B cell (primary cell): ENCODE results near the gene RAPGEF6. TPM values are rescaled to one million over a fixed set of nuclear protein-coding genes. Genes with fewer than 3 reads are reported as not detected.

Experiments
- ATAC-seq: fragments of 200-7000 bp; cut with Tn5 transposase; one replicate; pipeline ENCODE4 v1.10.0; 2021; ENCODE audit warnings: low read depth, mild to moderate bottlenecking, moderate number of reproducible peaks, moderate library complexity
- CTCF ChIA-PET: fragments of 350-600 bp; sonication (Branson Sonifier 250); formaldehyde crosslinking; loops from one replicate; lab custom pipeline; 2021; ENCODE audit warnings: antibody characterized with exemption, inconsistent platforms; lab: Charles Lee
- POLR2A ChIA-PET: fragments of 350-600 bp; sonication (Branson Sonifier 250); formaldehyde crosslinking; loops from one replicate; lab custom pipeline; 2021; ENCODE audit warnings: antibody characterized with exemption; lab: Charles Lee
- DNase-seq: peaks from one replicate; pipeline ENCODE4 v3.0.0; 2013
- H2AFZ ChIP-seq: 2 replicates; pipeline ENCODE4 v1.6.1; 2012; ENCODE audit warnings: mild to moderate bottlenecking, low read depth, low read length; ENCODE audit not compliant: insufficient read depth, poor library complexity, severe bottlenecking
- H3K27ac ChIP-seq, 2 donors: 1 replicate in 1 of 2; 2 replicates in 1 of 2; pipeline ENCODE4 v1.5.1; 2012 to 2013; ENCODE audit warnings: low read length in 2 of 2, mild to moderate bottlenecking in 2 of 2, moderate library complexity in 1 of 2
- H3K27me3 ChIP-seq, 4 experiments: fragments of 200-600 bp in 1 of 4; sonication (generic) in 1 of 4; replicated peaks in 1 of 4; 1 replicate in 2 of 4; 2 replicates in 2 of 4; pipeline versions ENCODE4 v1.6.1 to v1.7.0; 2013 to 2016; ENCODE audit warnings: low read length in 3 of 4, mild to moderate bottlenecking in 2 of 4, mixed read lengths in 1 of 4, moderate library complexity in 1 of 4; ENCODE audit not compliant: insufficient read depth in 4 of 4, control insufficient read depth in 3 of 4; ENCODE audit errors: control extremely low read depth in 1 of 4
- H3K36me3 ChIP-seq, 2 experiments: replicated peaks in 1 of 2; 1 replicate in 1 of 2; 2 replicates in 1 of 2; pipeline versions ENCODE4 v1.6.1 to v1.7.1; 2013; ENCODE audit warnings: low read length in 1 of 2; ENCODE audit not compliant: insufficient read depth in 2 of 2, control insufficient read depth in 1 of 2; ENCODE audit errors: control extremely low read depth in 1 of 2, extremely low read depth in 1 of 2
- H3K4me1 ChIP-seq, 2 donors: fragments of 200-600 bp in 1 of 2; sonication (generic) in 1 of 2; 1 replicate in 1 of 2; 2 replicates in 1 of 2; pipeline versions ENCODE4 v1.5.1 to v1.6.1; 2013 to 2017; ENCODE audit warnings: low read length in 2 of 2; ENCODE audit not compliant: control insufficient read depth in 2 of 2, insufficient read depth in 2 of 2
- H3K4me2 ChIP-seq: replicated peaks from 2 replicates; pipeline ENCODE3; 2012; ENCODE audit warnings: mild to moderate bottlenecking, low read depth, low read length; ENCODE audit not compliant: poor library complexity, severe bottlenecking
- H3K4me3 ChIP-seq, 5 experiments: fragments of 200-600 bp in 1 of 5; sonication (generic) in 1 of 5; 1 replicate in 3 of 5; 2 replicates in 2 of 5; pipeline versions ENCODE4 v1.5.1 to v1.7.0; 2011 to 2016; ENCODE audit warnings: low read length in 4 of 5, mild to moderate bottlenecking in 4 of 5, low read depth in 2 of 5, control low read depth in 1 of 5, moderate library complexity in 1 of 5; ENCODE audit not compliant: insufficient read depth in 1 of 5; ENCODE audit errors: control extremely low read depth in 1 of 5, extremely low read depth in 1 of 5
- H3K79me2 ChIP-seq: fragments of 200-600 bp; sonication (generic); one replicate; pipeline ENCODE4 v1.6.0; 2016; ENCODE audit warnings: low read length; ENCODE audit not compliant: control insufficient read depth, insufficient read depth
- H3K9ac ChIP-seq: fragments of 200-600 bp; sonication (generic); 2 replicates; pipeline ENCODE4 v1.6.1; 2017; ENCODE audit warnings: mild to moderate bottlenecking, low read length, moderate library complexity
- H3K9me3 ChIP-seq, 3 donors: one replicate each; pipeline versions ENCODE4 v1.6.1 to v1.7.1; 2013; ENCODE audit warnings: low read length in 2 of 3; ENCODE audit not compliant: control insufficient read depth in 2 of 3, insufficient read depth in 1 of 3; ENCODE audit errors: control extremely low read depth in 1 of 3
- H4K20me1 ChIP-seq: 2 replicates; pipeline ENCODE4 v1.6.0; 2012; ENCODE audit warnings: mild to moderate bottlenecking, low read length; ENCODE audit not compliant: insufficient read depth, control insufficient read depth, poor library complexity, severe bottlenecking
- H3K27ac Mint-ChIP-seq: one replicate; pipeline ENCODE4 v1.8.0; 2021; ENCODE audit warnings: mixed read lengths
- H3K27me3 Mint-ChIP-seq: one replicate; pipeline ENCODE4 v1.8.0; 2021; ENCODE audit warnings: mixed read lengths
- H3K4me1 Mint-ChIP-seq: one replicate; pipeline ENCODE4 v1.8.0; 2021; ENCODE audit warnings: mixed read lengths
- H3K4me3 Mint-ChIP-seq: one replicate; pipeline ENCODE4 v1.8.0; 2021; ENCODE audit warnings: mixed read lengths
- H3K9me3 Mint-ChIP-seq: one replicate; pipeline ENCODE4 v1.8.0; 2022; ENCODE audit warnings: mixed read lengths; ENCODE audit not compliant: insufficient read depth
- CTCF ChIP-seq: fragments of 200-600 bp; IDR thresholded peaks from one replicate; pipeline ENCODE4 v1.8.0; 2022; ENCODE audit warnings: antibody characterized with exemption, mild to moderate bottlenecking
- EZH2 ChIP-seq: IDR thresholded peaks from 2 replicates; pipeline ENCODE4 v1.6.1; 2012; ENCODE audit warnings: borderline replicate concordance, low read depth, mild to moderate bottlenecking, moderate library complexity, low read length; ENCODE audit not compliant: insufficient read depth, poor library complexity, severe bottlenecking
- WGBS: methylation state at CpG from one replicate; pipeline ENCODE4 v1.1.5; 2013; ENCODE audit warnings: missing lambda C conversion rate; ENCODE audit not compliant: insufficient coverage; 5-methylcytosine and 5-hydroxymethylcytosine counted together
- intact Hi-C: fragments of 100-400 bp; cut with micrococcal nuclease; formaldehyde crosslinking; loops from one replicate; pipeline ENCODE4 v1.10.0; 2022
- polyA plus RNA-seq: library from polyadenylated mRNA; depleted of rRNA; stranded (reverse); fragments of >200 nt; gene quantifications from 2 replicates; pipeline ENCODE4 v1.2.3, GENCODE V29; 2012
- total RNA-seq, 2 donors: library from RNA; stranded (reverse); fragments of 120-200 nt in 1 of 2; gene quantifications; 1 replicate in 1 of 2; 2 replicates in 1 of 2; pipeline versions ENCODE4 v1.2.3 to v1.2.4, GENCODE V29; 2013 to 2022

The RAPGEF6 gene
- total and polyA plus RNA-seq, 2 donors (not counting 1 experiment from before 2014, with no cell fraction given), result 9.8 to 56.2 TPM

GRCh38 chr5:131431794-131432193, 203.2 kb downstream of the RAPGEF6 start:
- ChIA-PET CTCF (no interaction called here), POLR2A (no interaction called here)
- no peak overlapping the region for H3K27ac Mint-ChIP-seq
- H3K9me3 Mint-ChIP-seq, result no peaks in the 10 kb centered on the region
- Histone ChIP-seq H3K4me2 (no peak overlapping the region), H3K36me3 (peaks cover 2 to 73% of the 10 kb centered on the region in 2 experiments), H3K79me2 (no peaks in the 10 kb centered on the region), H4K20me1 (no peaks in the 10 kb centered on the region), H3K9me3 (no peaks in the 10 kb centered on the region), H3K27me3 (no peaks in the 10 kb centered on the region), H3K4me3 (no peak overlapping the region), H3K9ac (no peak overlapping the region), H2AFZ (no peak overlapping the region), H3K27ac (no peak overlapping the region), H3K4me1 (no peaks in the 10 kb centered on the region)
- no peaks in the 10 kb centered on the region for H3K4me1 Mint-ChIP-seq
- no peak overlapping the region for H3K4me3 Mint-ChIP-seq
- no peak for TF ChIP-seq CTCF
- no peak for TF ChIP-seq EZH2
- intact Hi-C loops, result no loop called here
- H3K27me3 Mint-ChIP-seq, result no peaks in the 10 kb centered on the region
- no CpG with 5 or more reads among the region's 2 CpGs for WGBS
- ATAC-seq (no peak), DNase-seq (no peak)

GRCh38 chr5:131430794-131431193, 204.2 kb downstream of the RAPGEF6 start:
- Histone ChIP-seq H3K27ac (no peak overlapping the region), H3K4me3 (no peak overlapping the region), H3K36me3 (peaks cover 2 to 77% of the 10 kb centered on the region in 2 experiments), H3K9me3 (no peaks in the 10 kb centered on the region), H3K9ac (no peak overlapping the region), H3K4me2 (no peak overlapping the region), H3K27me3 (no peaks in the 10 kb centered on the region), H3K4me1 (no peaks in the 10 kb centered on the region), H3K79me2 (no peaks in the 10 kb centered on the region), H2AFZ (no peak overlapping the region), H4K20me1 (no peaks in the 10 kb centered on the region)
- ChIA-PET POLR2A (no interaction called here), CTCF (interaction anchor here (0.8 to 1.3 kb wide), 2 partner anchors 159 to 321 kb away, joined by 3 read pairs; no protein-coding TSS in a partner anchor)
- no peaks in the 10 kb centered on the region for H3K4me1 Mint-ChIP-seq
- H3K9me3 Mint-ChIP-seq, result no peaks in the 10 kb centered on the region
- no peak overlapping the region for H3K4me3 Mint-ChIP-seq
- intact Hi-C loops, result no loop called here
- no CpG with 5 or more reads among the region's 1 CpG for WGBS
- ATAC-seq (no peak), DNase-seq (no peak)
- TF ChIP-seq EZH2 (no peak), CTCF (no peak)
- no peaks in the 10 kb centered on the region for H3K27me3 Mint-ChIP-seq
- no peak overlapping the region for H3K27ac Mint-ChIP-seq
